OCI-LY3 (cell line): ENCODE data around the gene ANKFN1.

Experiments used
- H2AFZ ChIP-seq: fragments of 200-600, 300-600 bp; shearing (Covaris generic); 2 replicates; pipeline ENCODE4 v1.6.0; 2014; ENCODE audit warnings: antibody characterized with exemption, low read depth, low read length
- H3K27ac ChIP-seq: fragments of 200-600, 300-600 bp; sonication (generic); 2 replicates; pipeline ENCODE4 v1.5.1; 2014; ENCODE audit warnings: mild to moderate bottlenecking, low read length, moderate library complexity, mixed read lengths
- H3K27me3 ChIP-seq: fragments of 200-600, 300-600 bp; sonication (generic); 2 replicates; pipeline ENCODE4 v1.6.1; 2014; ENCODE audit warnings: low read depth, low read length, mixed read lengths
- H3K36me3 ChIP-seq: fragments of 200-600, 300-600 bp; sonication (generic); replicated peaks from 2 replicates; pipeline ENCODE3; 2014; ENCODE audit warnings: low read depth, low read length, mixed read lengths
- H3K4me1 ChIP-seq: fragments of 300-600, 200-600 bp; sonication (generic); 2 replicates; pipeline ENCODE4 v1.6.1; 2014; ENCODE audit warnings: low read length, mixed read lengths
- H3K4me2 ChIP-seq: fragments of 200-600, 300-600 bp; sonication (generic); 2 replicates; pipeline ENCODE4 v1.6.1; 2014; ENCODE audit warnings: low read length, mixed read lengths
- H3K4me3 ChIP-seq: fragments of 300-600, 200-600 bp; sonication (generic); 2 replicates; pipeline ENCODE4 v1.5.1; 2014; ENCODE audit warnings: antibody characterized with exemption, mild to moderate bottlenecking, low read length, moderate library complexity
- H3K79me2 ChIP-seq: fragments of 300-600, 200-600 bp; shearing (Covaris generic); 2 replicates; pipeline ENCODE4 v1.6.1; 2014; ENCODE audit warnings: mild to moderate bottlenecking, low read length, mixed read lengths
- H3K9ac ChIP-seq: fragments of 300-600, 200-600 bp; shearing (Covaris generic); 2 replicates; pipeline ENCODE4 v1.6.0; 2014; ENCODE audit warnings: mild to moderate bottlenecking, low read length, moderate library complexity
- H3K9me3 ChIP-seq: fragments of 200-600, 300-600 bp; shearing (Covaris generic); 2 replicates; pipeline ENCODE4 v1.6.1; 2014; ENCODE audit warnings: low read length, mixed read lengths; ENCODE audit not compliant: insufficient read depth
- H4K20me1 ChIP-seq: fragments of 200-600, 300-600 bp; sonication (generic); 2 replicates; pipeline ENCODE4 v1.6.1; 2016; ENCODE audit warnings: low read length, mixed read lengths; ENCODE audit not compliant: insufficient read depth
- EZH2phosphoT487 ChIP-seq: fragments of 200-600 bp; shearing (Covaris generic); IDR thresholded peaks from 2 replicates; pipeline ENCODE4 v1.6.1; 2018; ENCODE audit warnings: antibody characterized with exemption, mixed run types, low read depth
- TF ChIP-seq, protein P1 (sequence below): fragments of 200-600, 300-600 bp; sonication (generic); IDR thresholded peaks from 2 replicates; pipeline ENCODE4 v1.5.1; 2014; ENCODE audit warnings: antibody characterized with exemption, low read length, low read depth

The ANKFN1 gene

DNA sequence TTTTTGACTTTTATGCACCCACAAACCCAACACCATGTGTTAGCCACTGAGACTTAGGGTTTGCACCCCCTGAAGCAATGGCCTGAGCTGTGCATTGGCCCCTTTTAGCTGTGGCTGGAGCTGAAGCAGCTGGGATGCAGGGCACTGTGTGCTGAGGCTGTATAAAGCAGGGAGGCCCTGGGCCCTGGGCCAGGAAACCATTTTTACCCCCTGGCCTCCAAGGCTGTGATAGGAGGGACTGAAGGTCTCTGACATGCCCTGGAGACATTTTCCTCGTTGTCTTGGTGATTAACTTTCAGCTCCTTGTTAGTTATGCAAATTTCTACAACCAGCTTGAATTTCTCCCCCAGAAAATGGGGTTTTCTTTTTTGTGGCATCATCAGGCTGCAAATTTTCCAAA is 6.7 kb upstream of the ANKFN1 start:
- Histone ChIP-seq H3K36me3 (no peaks in the 10 kb centered on the region), H3K4me2 (no peak overlapping the region), H3K4me1 (no peaks in the 10 kb centered on the region), H3K9me3 (no peaks in the 10 kb centered on the region), H3K4me3 (no peak overlapping the region), H3K27me3 (no peaks in the 10 kb centered on the region; the same call in 1 of the 2 replicates), H2AFZ (no peak overlapping the region), H4K20me1 (no peaks in the 10 kb centered on the region), H3K9ac (no peak overlapping the region), H3K27ac (no peak overlapping the region), H3K79me2 (no peaks in the 10 kb centered on the region)
- TF ChIP-seq, protein P1, sequence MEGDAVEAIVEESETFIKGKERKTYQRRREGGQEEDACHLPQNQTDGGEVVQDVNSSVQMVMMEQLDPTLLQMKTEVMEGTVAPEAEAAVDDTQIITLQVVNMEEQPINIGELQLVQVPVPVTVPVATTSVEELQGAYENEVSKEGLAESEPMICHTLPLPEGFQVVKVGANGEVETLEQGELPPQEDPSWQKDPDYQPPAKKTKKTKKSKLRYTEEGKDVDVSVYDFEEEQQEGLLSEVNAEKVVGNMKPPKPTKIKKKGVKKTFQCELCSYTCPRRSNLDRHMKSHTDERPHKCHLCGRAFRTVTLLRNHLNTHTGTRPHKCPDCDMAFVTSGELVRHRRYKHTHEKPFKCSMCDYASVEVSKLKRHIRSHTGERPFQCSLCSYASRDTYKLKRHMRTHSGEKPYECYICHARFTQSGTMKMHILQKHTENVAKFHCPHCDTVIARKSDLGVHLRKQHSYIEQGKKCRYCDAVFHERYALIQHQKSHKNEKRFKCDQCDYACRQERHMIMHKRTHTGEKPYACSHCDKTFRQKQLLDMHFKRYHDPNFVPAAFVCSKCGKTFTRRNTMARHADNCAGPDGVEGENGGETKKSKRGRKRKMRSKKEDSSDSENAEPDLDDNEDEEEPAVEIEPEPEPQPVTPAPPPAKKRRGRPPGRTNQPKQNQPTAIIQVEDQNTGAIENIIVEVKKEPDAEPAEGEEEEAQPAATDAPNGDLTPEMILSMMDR, result no peak
- TF ChIP-seq EZH2phosphoT487, result no peak

- Histone ChIP-seq H3K79me2 (no peaks in the 10 kb centered on the region), H4K20me1 (no peaks in the 10 kb centered on the region), H3K9me3 (no peaks in the 10 kb centered on the region), H3K9ac (no peak overlapping the region), H3K4me1 (no peaks in the 10 kb centered on the region), H3K4me2 (no peak overlapping the region), H3K27me3 (no peaks in the 10 kb centered on the region; the same call in 1 of the 2 replicates), H2AFZ (no peak overlapping the region), H3K4me3 (no peak overlapping the region), H3K27ac (no peak overlapping the region), H3K36me3 (no peaks in the 10 kb centered on the region)
- TF ChIP-seq, protein P1, result no peak
- TF ChIP-seq EZH2phosphoT487, result no peak
Observed at GRCh38 chr17:56148333-56148732, 4.9 kb upstream of the ANKFN1 start.

DNA sequence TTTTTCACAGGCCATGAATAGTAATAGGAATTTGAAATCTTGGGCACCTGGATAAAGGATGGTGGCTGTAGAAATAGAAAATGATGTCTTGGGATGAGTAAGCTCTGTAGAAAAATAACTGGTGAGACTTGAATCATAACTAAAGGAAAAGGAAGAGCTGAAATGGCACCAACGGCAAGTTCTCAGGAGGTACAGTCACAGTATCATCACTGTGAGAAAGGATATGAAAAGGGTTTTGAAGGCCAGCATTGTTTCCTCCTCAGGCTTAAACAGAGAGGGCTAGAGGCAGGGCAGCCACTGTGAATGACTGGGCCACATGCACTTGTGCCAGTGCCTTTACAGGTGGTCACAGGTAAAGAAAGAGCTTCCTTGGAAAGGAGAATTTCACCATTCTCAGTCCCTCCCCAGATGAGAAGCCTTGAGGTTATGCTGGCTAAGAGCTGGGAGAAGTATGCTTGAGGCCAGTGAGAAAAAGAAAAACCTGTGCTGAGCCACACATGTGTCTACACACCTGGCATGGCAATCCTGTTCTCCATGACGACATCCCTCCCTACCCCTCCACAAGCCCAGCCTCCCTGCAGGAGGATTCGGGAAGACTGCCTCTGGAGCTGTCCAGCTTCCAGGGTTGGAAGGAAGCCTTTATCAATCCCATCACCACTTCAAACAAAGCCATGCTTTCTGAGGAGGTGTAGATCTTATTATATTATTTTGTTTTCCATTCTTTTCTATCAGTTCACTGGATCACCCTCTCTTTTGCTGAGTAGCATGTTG is 3.8 kb upstream of the ANKFN1 start:
- Histone ChIP-seq H3K9me3 (no peaks in the 10 kb centered on the region), H3K27me3 (no peaks in the 10 kb centered on the region; the same call in 1 of the 2 replicates), H3K36me3 (no peaks in the 10 kb centered on the region), H3K27ac (no peak overlapping the region), H4K20me1 (no peaks in the 10 kb centered on the region), H3K79me2 (no peaks in the 10 kb centered on the region), H3K4me1 (no peaks in the 10 kb centered on the region), H3K4me2 (no peak overlapping the region), H2AFZ (no peak overlapping the region), H3K4me3 (no peak overlapping the region), H3K9ac (no peak overlapping the region)
- TF ChIP-seq EZH2phosphoT487, result no peak
- TF ChIP-seq, protein P1, result no peak

- Histone ChIP-seq H3K79me2 (no peaks in the 10 kb centered on the region), H2AFZ (no peak overlapping the region), H3K36me3 (no peaks in the 10 kb centered on the region), H4K20me1 (no peaks in the 10 kb centered on the region), H3K27ac (no peak overlapping the region), H3K4me2 (no peak overlapping the region), H3K9me3 (no peaks in the 10 kb centered on the region), H3K27me3 (no peaks in the 10 kb centered on the region; the same call in 1 of the 2 replicates), H3K9ac (no peak overlapping the region), H3K4me1 (no peaks in the 10 kb centered on the region), H3K4me3 (no peak overlapping the region)
- no peak for TF ChIP-seq EZH2phosphoT487
- TF ChIP-seq, protein P1, result no peak
Observed at GRCh38 chr17:56150649-56151048, 2.6 kb upstream of the ANKFN1 start.
